IgD-negative memory B cell (primary cell): ENCODE measurements around the gene TRIM7. TPM values are rescaled to one million over a fixed set of nuclear protein-coding genes. Genes with fewer than 3 reads are reported as not detected.
A peak's percentile ranks its signal among the peaks of the same experiment; 100 is the strongest.
"Not testable (repeated sequence)": the region's sequence is repeated elsewhere in the genome, so short reads cannot be mapped to it uniquely, and the experiment has no call there.

Source experiments
- H3K27ac Mint-ChIP-seq, 3 donors: one replicate each; pipeline ENCODE4 v1.8.0; 2020 to 2022; ENCODE audit warnings: mild to moderate bottlenecking in 3 of 3, mixed read lengths in 3 of 3, moderate library complexity in 1 of 3
- H3K27me3 Mint-ChIP-seq: one replicate; pipeline ENCODE4 v1.8.0; 2021; ENCODE audit warnings: mixed read lengths
- H3K36me3 Mint-ChIP-seq: one replicate; pipeline ENCODE4 v1.8.0; 2020; ENCODE audit warnings: mild to moderate bottlenecking, mixed read lengths
- H3K4me1 Mint-ChIP-seq, 3 donors: one replicate each; pipeline ENCODE4 v1.8.0; 2020 to 2022; ENCODE audit warnings: mixed read lengths in 3 of 3, mild to moderate bottlenecking in 1 of 3
- H3K4me3 Mint-ChIP-seq, 4 donors: one replicate each; pipeline ENCODE4 v1.8.0; 2020 to 2022; ENCODE audit warnings: mild to moderate bottlenecking in 4 of 4, mixed read lengths in 4 of 4, moderate library complexity in 3 of 4
- H3K9me3 Mint-ChIP-seq, 3 donors: one replicate each; pipeline ENCODE4 v1.8.0; 2020 to 2021; ENCODE audit warnings: mixed read lengths in 3 of 3, mild to moderate bottlenecking in 1 of 3
- polyA plus RNA-seq: library from polyadenylated mRNA; unstranded; fragments of 300-500 nt; fragmentation: Illumina TruSeq; gene quantifications from one replicate; pipeline ENCODE4 v1.2.3, GENCODE V29; 2021

The TRIM7 gene
- polyA plus RNA-seq, 1 donor from 2014 or later: 0.71 TPM

DNA sequence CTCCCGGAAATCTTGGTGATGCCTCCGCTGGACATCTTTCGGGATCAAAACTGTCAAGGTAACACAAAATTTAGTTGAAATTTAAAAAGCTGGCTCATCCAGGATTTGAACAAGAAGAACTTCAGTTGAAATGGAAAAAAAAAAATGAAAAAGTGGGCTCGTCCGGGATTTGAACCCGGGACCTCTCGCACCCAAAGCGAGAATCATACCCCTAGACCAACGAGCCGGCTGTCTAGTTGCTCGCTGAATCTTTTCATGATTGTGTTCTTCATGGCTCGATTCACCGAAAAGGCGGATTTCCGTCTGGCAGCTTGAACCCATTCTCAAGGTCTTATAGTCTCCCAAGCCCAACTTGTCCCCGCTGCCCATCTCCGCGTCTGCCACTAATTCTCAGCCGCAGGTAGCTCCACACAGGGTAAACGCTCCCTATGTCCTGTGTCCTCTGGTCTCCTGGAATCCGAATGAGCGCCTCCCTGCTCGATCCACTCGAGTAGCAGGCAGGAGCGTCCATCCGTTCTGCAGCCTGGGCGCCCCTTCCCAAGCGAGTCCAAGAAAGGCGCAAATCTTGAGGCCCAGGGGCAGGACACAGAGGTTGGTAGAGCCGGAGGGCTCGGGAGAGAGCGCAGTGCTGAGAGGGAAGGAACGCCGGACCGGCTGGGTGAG, 16.2 kb downstream of the TRIM7 start:
- H3K27me3 Mint-ChIP-seq: peaks cover 8% of the 10 kb centered on the region
- peak overlapping the region; percentile 99 to 100 (median 100) for H3K27ac Mint-ChIP-seq
- peak overlapping the region; percentile 91 to 99 (median 98) for H3K4me3 Mint-ChIP-seq
- peaks cover 6% of the 10 kb centered on the region for H3K36me3 Mint-ChIP-seq
- peaks cover 0 to 14% (median 0%) of the 10 kb centered on the region in 3 donors for H3K9me3 Mint-ChIP-seq
- H3K4me1 Mint-ChIP-seq: peaks cover 26 to 33% (median 29%) of the 10 kb centered on the region in 3 donors

DNA sequence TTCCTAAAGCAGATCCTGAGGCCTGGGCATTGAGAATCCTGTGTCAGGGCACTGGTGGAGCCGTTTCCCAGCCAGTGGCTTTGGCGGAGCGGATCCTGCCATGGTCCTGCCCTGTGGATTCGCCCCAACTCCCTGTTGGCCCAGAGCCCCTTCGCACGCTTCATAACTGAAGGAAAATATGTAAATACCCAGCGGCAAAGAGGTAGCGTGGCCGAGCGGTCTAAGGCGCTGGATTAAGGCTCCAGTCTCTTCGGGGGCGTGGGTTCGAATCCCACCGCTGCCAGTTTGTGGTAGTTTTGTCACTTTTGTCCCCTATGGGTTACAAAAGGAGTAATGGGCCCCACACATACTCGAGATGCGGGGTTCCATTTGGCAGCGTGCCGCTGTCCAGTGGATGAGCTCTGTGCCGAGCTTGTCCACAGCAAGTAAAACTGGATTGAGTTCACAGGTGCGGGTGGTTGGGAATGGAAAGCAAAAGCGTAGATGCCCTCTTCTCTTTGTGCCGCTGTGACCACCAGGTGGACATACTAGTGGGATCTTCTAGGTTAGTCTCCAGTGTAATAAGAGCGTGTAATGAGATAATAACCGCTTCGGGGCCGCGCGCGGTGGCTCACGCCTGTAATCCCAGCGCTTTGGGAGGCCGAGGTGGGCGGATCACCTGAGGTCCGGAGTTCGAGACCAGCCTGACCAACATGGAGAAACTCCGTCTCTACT, 17.3 kb downstream of the TRIM7 start:
- Mint-ChIP-seq H3K4me3 (peak overlapping the region; percentile 91 to 99 (median 98)), H3K9me3 (peaks cover 0 to 14% (median 0%) of the 10 kb centered on the region in 3 donors), H3K36me3 (peaks cover 6% of the 10 kb centered on the region), H3K4me1 (peaks cover 28 to 32% (median 30%) of the 10 kb centered on the region in 3 donors), H3K27me3 (peaks cover 8% of the 10 kb centered on the region), H3K27ac (peak overlapping the region; percentile 99 to 100 (median 100))

DNA sequence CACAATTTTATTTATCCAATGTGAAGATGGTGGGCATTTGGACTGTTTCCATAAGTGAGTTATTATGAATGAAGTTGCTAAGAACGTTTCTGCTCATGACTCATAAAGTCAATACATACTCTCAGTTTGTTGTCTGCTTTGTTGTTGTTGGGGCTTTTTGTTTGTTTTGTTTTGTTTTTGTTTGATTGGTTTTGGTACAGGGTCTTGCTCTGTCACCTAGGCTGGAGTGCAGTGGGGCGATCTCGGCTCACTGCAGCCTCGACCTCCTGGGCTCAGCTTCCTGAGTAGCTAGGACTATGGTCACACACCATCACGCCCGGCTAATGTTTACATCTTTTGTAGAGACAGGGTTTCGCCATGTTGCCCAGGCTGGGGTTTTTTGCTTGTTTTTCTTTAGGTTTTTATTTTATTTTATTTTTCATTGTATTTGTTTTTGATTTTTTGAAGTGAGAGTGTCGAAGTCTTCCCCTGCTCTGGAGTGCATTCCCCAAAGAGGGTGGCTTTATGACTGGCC, 18.0 kb downstream of the TRIM7 start:
- Mint-ChIP-seq H3K4me3 (peak overlapping the region in 3 of 4 donors; percentile 60 to 98 (median 98)), H3K27me3 (peaks cover 8% of the 10 kb centered on the region), H3K27ac (peak overlapping the region; percentile 99 to 100 (median 100)), H3K9me3 (peaks cover 0 to 14% (median 0%) of the 10 kb centered on the region in 3 donors), H3K4me1 (peaks cover 29 to 34% (median 34%) of the 10 kb centered on the region in 3 donors), H3K36me3 (peaks cover 6% of the 10 kb centered on the region)

DNA sequence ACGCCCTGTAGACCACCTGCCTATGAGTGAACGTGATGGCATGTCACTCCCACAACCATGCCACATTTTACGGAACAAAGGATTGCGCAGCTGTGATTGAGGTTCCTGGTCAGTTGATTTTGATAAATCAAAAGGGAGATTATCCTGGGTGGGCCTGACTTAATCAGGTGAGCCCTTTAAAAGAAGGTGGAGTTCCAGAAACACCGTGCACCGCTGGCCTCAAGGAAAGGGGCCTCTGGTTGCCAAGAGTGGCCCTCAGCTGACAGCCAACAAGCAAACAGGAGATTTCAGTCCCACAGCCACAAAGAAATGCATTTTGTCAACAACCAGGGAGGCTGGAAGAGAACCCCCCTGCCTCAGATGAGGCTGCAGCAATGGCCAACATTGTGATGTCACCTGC, 19.0 kb downstream of the TRIM7 start:
- H3K9me3 Mint-ChIP-seq: peaks cover 0 to 8% (median 0%) of the 10 kb centered on the region in 3 donors
- H3K4me3 Mint-ChIP-seq: peak overlapping the region in 3 of 4 donors; percentile 18 to 98 (median 25)
- H3K27me3 Mint-ChIP-seq: peaks cover 8% of the 10 kb centered on the region
- peaks cover 6% of the 10 kb centered on the region for H3K36me3 Mint-ChIP-seq
- peak overlapping the region; percentile 68 to 100 (median 100) for H3K27ac Mint-ChIP-seq
- peaks cover 31 to 37% (median 31%) of the 10 kb centered on the region in 3 donors for H3K4me1 Mint-ChIP-seq

DNA sequence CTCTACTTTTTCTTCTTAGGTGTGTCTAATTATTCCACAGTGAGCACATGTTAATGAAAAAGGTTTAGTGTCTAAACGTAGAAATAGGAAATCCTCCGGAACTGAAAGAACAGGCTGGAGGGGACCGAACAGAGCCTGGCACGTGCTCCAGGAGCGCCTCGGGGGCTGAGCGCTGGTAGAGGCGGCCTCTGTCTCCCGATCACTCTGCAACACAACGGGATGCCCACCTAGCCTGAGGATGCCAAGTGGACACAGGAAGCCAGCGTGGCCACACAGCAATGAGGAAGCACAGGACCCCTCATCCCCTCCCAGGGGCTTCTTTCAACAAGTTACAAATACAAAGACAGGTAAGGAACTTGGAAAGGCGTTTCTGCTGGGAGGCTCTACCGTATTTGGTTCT, 19.4 kb downstream of the TRIM7 start:
- Mint-ChIP-seq H3K4me1 (peaks cover 31 to 37% (median 31%) of the 10 kb centered on the region in 3 donors), H3K36me3 (peaks cover 6% of the 10 kb centered on the region), H3K27me3 (peaks cover 8% of the 10 kb centered on the region), H3K9me3 (peaks cover 0 to 8% (median 0%) of the 10 kb centered on the region in 3 donors), H3K27ac (peak overlapping the region in 1 of 3 donors; percentile 100), H3K4me3 (peak overlapping the region in 3 of 4 donors; percentile 47 to 98 (median 51))

DNA sequence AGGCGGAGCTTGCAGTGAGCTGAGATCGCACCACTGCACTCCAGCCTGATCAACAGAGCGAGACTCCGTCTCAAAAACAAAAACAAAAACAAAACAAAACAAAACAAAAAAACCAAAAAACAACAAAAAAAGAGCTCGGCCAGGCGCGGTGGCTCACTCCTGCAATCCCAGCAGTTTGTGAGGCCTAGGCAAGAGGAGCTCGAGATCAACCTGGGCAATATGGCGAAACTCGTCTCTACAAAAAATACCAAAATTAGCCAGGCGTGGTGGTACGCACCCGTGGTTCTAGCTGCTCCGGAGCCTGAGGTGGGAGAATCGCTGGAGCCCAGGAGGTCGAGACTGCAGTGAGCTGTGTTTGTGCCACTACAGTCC, 20.2 kb downstream of the TRIM7 start:
- peaks cover 8% of the 10 kb centered on the region for H3K27me3 Mint-ChIP-seq
- peak overlapping the region; percentile 87 to 98 (median 94) for H3K4me3 Mint-ChIP-seq
- H3K27ac Mint-ChIP-seq: peak overlapping the region; percentile 87 to 98 (median 95)
- peaks cover 31 to 37% (median 31%) of the 10 kb centered on the region in 3 donors for H3K4me1 Mint-ChIP-seq
- peaks cover 0 to 8% (median 0%) of the 10 kb centered on the region in 3 donors for H3K9me3 Mint-ChIP-seq
- H3K36me3 Mint-ChIP-seq: peaks cover 6% of the 10 kb centered on the region

DNA sequence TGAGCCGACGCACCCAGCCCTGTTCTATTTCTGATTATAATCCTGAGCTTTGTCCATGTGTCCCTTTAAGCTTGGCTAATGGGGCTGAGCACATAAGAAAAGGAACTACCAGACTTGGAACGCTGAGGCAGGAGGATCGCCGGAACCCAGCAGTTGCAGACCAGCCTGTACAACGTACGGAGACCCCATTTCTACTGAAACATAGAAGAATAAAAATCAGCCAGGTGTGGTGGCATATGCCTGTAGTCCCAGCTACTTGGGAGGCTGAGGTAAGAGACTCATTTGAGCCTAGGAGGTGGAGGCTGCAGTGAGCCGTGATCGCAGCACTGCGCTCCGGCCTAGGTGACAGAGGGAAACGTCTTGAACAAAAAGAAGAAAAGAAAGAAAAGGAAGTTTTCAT, 22.3 kb downstream of the TRIM7 start:
- Mint-ChIP-seq H3K27ac (peak overlapping the region; percentile 87 to 96 (median 94)), H3K36me3 (no peaks in the 10 kb centered on the region), H3K4me1 (peaks cover 18 to 29% (median 23%) of the 10 kb centered on the region in 3 donors), H3K4me3 (peak overlapping the region; percentile 67 to 90 (median 84)), H3K27me3 (peaks cover 1% of the 10 kb centered on the region), H3K9me3 (no peaks in the 10 kb centered on the region)

DNA sequence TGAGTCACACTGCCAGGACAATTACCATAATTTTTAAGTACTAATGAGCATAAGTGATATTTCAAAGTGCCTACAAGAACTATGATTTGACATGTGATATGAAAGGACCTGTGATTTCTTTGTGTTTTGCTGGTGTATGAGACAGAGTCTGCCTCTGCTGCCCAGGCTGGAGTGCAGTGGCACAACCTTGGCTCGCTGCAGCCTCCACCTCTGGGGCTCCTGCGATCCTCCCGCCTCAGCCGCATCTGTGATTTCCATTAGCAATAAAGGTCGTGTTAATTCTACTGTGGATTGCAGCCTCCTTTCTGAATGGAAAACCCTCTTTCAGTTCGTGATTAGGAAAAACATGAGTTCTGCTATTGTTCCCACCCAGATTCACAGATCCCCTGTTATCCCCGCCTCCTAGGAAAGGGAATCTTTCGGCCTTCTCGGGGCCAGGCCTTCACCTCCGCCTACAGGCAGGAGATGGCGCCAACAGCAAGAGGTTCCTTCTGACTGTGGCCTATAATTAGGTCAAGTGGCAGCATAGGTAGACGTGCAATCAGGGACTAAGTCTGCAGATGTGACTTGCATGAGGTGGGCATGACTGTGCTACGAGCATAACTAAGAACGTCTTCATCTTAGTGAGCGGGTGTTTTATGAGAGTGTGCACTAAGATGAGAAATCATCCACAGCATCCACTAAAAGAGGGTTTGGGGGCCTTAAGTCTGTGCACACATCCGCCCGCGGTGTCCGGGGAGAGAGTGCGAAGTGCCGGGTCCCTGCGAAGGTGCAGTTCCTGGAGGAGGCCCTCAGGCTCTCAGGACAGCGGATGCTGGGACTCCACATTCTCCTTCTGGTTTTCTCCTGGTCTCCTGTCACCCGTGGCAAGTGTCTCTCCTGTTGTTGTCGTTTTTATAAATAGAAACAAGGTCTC, 23.1 kb downstream of the TRIM7 start:
- peak overlapping the region; percentile 87 to 96 (median 92) for H3K27ac Mint-ChIP-seq
- peaks cover 2% of the 10 kb centered on the region for H3K36me3 Mint-ChIP-seq
- H3K9me3 Mint-ChIP-seq: no peaks in the 10 kb centered on the region
- peak overlapping the region; percentile 67 to 87 (median 84) for H3K4me3 Mint-ChIP-seq
- peaks cover 1% of the 10 kb centered on the region for H3K27me3 Mint-ChIP-seq
- H3K4me1 Mint-ChIP-seq: peaks cover 18 to 28% (median 20%) of the 10 kb centered on the region in 3 donors

DNA sequence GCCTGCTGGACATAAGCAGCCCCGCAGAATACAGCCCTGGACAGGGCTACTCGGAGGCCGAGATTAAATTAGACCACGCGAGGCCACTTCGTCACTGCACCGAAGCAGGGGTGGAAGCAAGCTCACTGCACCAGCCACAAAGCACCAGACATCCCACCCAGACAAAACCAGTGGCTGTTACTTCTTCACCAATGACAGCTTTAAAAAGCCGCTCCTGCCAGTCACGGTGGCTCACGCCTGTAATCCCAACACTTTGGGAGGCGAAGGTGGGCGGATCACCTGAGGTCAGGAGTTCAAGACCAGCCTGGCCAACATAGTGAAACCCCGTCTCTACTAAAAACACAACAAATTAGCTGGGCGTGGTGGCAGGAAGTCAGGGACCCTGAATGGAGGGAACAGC, 27.4 kb downstream of the TRIM7 start:
- not testable (repeated sequence) for H3K4me3 Mint-ChIP-seq, H3K36me3 Mint-ChIP-seq, H3K9me3 Mint-ChIP-seq
- peaks cover 13% of the 10 kb centered on the region for H3K27me3 Mint-ChIP-seq
- H3K4me1 Mint-ChIP-seq: peaks cover 17 to 22% (median 19%) of the 10 kb centered on the region in 3 donors
- peak overlapping the region in 1 of 3 donors; percentile 71 for H3K27ac Mint-ChIP-seq

DNA sequence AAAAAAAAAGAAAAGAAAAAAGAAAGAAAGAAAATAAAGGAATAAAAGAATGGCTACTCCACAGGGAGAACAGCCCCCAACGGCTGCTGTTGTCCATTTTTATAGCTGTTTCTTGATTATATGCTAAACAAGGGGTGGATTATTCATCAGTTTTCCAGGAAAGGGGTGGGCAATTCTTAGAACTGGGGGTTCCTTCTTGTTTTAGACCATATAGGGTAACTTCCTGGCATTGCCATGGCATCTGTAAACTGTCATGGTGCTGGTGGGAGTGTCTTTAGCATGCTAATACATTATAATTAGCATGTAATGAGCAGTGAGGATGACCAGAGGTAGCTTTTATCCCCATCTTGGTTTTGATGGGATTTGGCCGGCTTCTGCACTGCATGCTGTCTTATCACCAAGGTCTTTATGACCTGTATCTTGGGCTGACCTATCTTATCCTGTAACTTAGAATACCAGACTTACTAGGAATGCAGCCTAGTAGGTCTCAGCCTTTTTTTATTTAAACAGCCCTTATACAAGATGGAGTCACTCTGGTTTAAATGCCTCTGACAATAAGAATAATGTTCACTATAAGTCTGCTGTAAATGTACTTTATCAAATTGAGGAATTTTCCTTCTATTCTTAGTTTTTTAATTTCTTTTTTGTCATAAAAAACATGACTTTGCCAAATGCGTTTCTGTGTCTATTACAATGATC, 28.6 kb downstream of the TRIM7 start:
- Mint-ChIP-seq H3K4me1 (peaks cover 11 to 18% (median 14%) of the 10 kb centered on the region in 3 donors), H3K4me3 (peak overlapping the region in 2 of 4 donors; percentile 5 to 14), H3K27ac (peak overlapping the region in 1 of 3 donors; percentile 74), H3K36me3 (peaks cover 8% of the 10 kb centered on the region), H3K27me3 (peaks cover 15% of the 10 kb centered on the region), H3K9me3 (peaks cover 0 to 2% (median 0%) of the 10 kb centered on the region in 3 donors)

DNA sequence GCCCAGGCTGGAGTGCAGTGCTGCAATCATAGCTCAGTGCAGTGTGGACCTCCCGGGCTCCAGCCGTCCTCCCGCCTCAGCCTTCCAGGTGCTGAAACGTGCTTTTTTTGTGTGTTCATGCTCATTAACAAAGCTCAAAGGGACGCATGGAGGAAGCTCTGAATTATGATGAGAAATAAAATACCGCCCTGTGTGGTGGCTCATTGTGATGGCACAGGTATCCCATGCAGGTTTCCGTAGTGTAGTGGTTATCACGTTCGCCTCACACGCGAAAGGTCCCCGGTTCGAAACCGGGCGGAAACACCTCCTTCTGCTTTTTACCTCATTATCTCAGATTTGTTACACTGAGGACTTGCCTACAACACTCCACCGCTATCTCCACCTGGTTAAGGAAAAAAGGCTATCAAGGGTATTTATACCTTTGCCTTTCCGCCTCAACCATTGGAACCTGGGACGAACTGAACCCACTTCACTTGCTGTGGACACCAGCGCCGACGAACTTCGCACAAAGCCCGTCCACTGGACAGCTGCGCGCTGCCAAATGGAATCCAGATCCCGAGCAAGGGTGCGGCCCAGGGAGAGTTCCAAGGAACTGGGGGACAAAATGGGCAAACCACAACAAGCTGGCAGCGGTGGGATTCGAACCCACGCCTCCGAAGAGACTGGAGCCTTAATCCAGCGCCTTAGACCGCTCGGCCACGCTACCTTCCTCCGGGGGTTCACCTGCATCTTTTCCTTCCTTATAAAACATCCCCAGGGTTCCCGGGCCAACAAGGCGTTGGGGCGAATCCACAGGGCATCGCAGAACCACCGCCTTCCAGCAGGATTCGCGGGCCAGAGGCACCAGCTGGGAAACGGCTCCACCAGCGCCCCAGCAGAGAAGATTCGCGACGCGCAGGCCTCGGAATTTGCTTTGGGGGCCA, 31.3 kb downstream of the TRIM7 start:
- Mint-ChIP-seq H3K27me3 (peaks cover 34% of the 10 kb centered on the region), H3K4me3 (peak overlapping the region; percentile 79 to 95 (median 87)), H3K27ac (peak overlapping the region; percentile 90 to 91 (median 90)), H3K9me3 (peaks cover 0 to 6% (median 0%) of the 10 kb centered on the region in 3 donors), H3K4me1 (peaks cover 20 to 23% (median 21%) of the 10 kb centered on the region in 3 donors), H3K36me3 (peaks cover 11% of the 10 kb centered on the region)

DNA sequence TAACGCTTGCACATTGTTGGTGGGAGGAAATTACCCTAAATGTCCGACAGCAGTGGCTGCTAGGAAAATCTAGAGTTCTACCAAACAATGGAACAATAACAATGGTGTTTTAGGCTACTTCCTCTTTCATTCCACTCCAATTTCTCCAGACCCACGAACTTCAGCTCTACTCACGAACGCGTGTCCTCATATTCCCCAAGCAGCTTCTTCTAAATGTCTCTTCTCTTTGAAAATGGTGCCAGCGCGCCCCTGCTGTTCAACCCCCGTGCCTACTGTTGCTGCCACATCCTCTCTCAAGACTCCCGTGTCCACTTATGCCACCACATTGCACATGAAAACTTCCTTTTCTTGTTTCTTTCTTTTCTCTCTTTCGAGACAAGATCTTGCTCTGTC, 32.0 kb downstream of the TRIM7 start:
- Mint-ChIP-seq H3K27me3 (peaks cover 38% of the 10 kb centered on the region), H3K27ac (peak overlapping the region; percentile 90 to 91 (median 90)), H3K9me3 (peaks cover 0 to 6% (median 0%) of the 10 kb centered on the region in 3 donors), H3K4me1 (peaks cover 20 to 25% (median 21%) of the 10 kb centered on the region in 3 donors), H3K36me3 (peaks cover 11% of the 10 kb centered on the region), H3K4me3 (peak overlapping the region; percentile 79 to 95 (median 87))

DNA sequence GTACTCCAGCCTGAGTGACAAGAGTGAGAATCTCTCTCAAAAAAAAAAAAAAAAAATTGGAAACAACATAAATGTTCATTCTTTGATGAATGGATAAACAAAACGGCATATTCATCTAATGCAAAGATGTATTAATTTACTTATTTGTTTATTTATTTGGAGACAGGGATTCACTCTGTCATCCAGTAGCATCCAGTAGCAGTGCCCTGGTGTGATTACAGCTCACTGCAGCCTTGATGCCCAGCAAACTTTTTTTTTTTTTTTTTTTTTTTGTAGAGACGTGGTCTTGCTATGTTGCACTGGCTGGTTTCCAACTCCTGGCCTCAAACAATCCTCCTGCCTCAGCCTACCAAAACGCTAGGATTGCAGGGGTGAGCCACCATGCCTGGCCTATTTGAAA, 33.2 kb downstream of the TRIM7 start:
- peaks cover 9% of the 10 kb centered on the region for H3K36me3 Mint-ChIP-seq
- peaks cover 49% of the 10 kb centered on the region for H3K27me3 Mint-ChIP-seq
- H3K4me1 Mint-ChIP-seq: peaks cover 23 to 32% (median 25%) of the 10 kb centered on the region in 3 donors
- H3K4me3 Mint-ChIP-seq: no peak overlapping the region
- peaks cover 0 to 8% (median 4%) of the 10 kb centered on the region in 3 donors for H3K9me3 Mint-ChIP-seq
- peak overlapping the region; percentile 76 to 90 (median 90) for H3K27ac Mint-ChIP-seq
